Peyer's patch (tissue), 4 donors: ENCODE data around the gene SRBD1.

ENCODE experiments used
- CTCF ChIP-seq, 6 experiments: fragments of 450-650 bp in 4 of 6; fragments of 200-600 bp in 2 of 6; sonication (generic) in 1 of 6; IDR thresholded peaks; one replicate each; pipeline ENCODE4 v1.5.1; 2017 to 2019; ENCODE audit warnings: antibody characterized with exemption in 6 of 6, mild to moderate bottlenecking in 3 of 6, moderate library complexity in 1 of 6
- POLR2A ChIP-seq, 2 donors: fragments of 450-650 bp; IDR thresholded peaks; one replicate each; pipeline ENCODE4 v1.5.1; 2017; ENCODE audit warnings: antibody characterized with exemption in 2 of 2, mild to moderate bottlenecking in 2 of 2, moderate library complexity in 2 of 2

GRCh38 chr2:45373534-45373933 lies 237.5 kb downstream of the SRBD1 start:
- TF ChIP-seq POLR2A (IDR thresholded peaks at IDR 0.05) (no peak), CTCF (IDR thresholded peaks at IDR 0.05) (no peak)
